HepG2 (cell line): ENCODE measurements around the gene POFUT2. TPM values are rescaled to one million over a fixed set of nuclear protein-coding genes. Genes with fewer than 3 reads are reported as not detected.

Source experiments
- AKNA ChIP-seq: sonication (generic); formaldehyde crosslinking; IDR thresholded peaks from 2 replicates; pipeline ENCODE4 v1.4.0; 2020; ENCODE audit warnings: missing genetic modification reagents, borderline replicate concordance
- HIC2 ChIP-seq: sonication (generic); formaldehyde crosslinking; IDR thresholded peaks from 2 replicates; pipeline ENCODE4 v1.9.0; 2022; ENCODE audit warnings: low read depth, missing genetic modification reagents
- KDM1A ChIP-seq: IDR thresholded peaks from 2 replicates; pipeline ENCODE4 v1.6.1; 2016; ENCODE audit warnings: missing compliant biosample characterization
- LBX2 ChIP-seq: sonication (generic); formaldehyde crosslinking; IDR thresholded peaks from 2 replicates; pipeline ENCODE4 v1.5.0; 2020; ENCODE audit warnings: missing genetic modification reagents, mild to moderate bottlenecking, borderline replicate concordance
- NFE2L1 ChIP-seq: sonication (generic); formaldehyde crosslinking; IDR thresholded peaks from 2 replicates; pipeline ENCODE4 v1.4.0; 2020; ENCODE audit warnings: missing genetic modification reagents, mild to moderate bottlenecking, borderline replicate concordance
- RBM22 ChIP-seq: fragments of 200-400 bp; formaldehyde crosslinking; optimal IDR thresholded peaks from 2 replicates; pipeline ENCODE3; 2017; ENCODE audit warnings: mild to moderate bottlenecking, low read length, moderate library complexity
- SRSF9 ChIP-seq: fragments of 200-400 bp; formaldehyde crosslinking; IDR thresholded peaks from 2 replicates; pipeline ENCODE4 v1.6.1; 2018; ENCODE audit warnings: borderline replicate concordance, mild to moderate bottlenecking, low read depth, low read length; ENCODE audit not compliant: insufficient read depth, poor library complexity, severe bottlenecking
- ZNF12 ChIP-seq: sonication (generic); formaldehyde crosslinking; IDR thresholded peaks from 2 replicates; pipeline ENCODE4 v1.5.0; 2020; ENCODE audit warnings: missing genetic modification reagents
- ZNF253 ChIP-seq: sonication (generic); formaldehyde crosslinking; IDR thresholded peaks from 2 replicates; pipeline ENCODE4 v1.8.0; 2022; ENCODE audit warnings: mild to moderate bottlenecking, missing genetic modification reagents, borderline replicate concordance
- ZNF260 ChIP-seq: sonication (generic); formaldehyde crosslinking; IDR thresholded peaks from 2 replicates; pipeline ENCODE4 v1.4.0; 2020; ENCODE audit warnings: missing genetic modification reagents, low read depth, mild to moderate bottlenecking, borderline replicate concordance
- ZNF280B ChIP-seq: sonication (generic); formaldehyde crosslinking; IDR thresholded peaks from 2 replicates; pipeline ENCODE4 v1.5.0; 2020; ENCODE audit warnings: missing genetic modification reagents, mild to moderate bottlenecking, borderline replicate concordance
- ZNF382 ChIP-seq: sonication (generic); formaldehyde crosslinking; IDR thresholded peaks from 2 replicates; pipeline ENCODE4 v1.5.0; 2020; ENCODE audit warnings: missing genetic modification reagents, mild to moderate bottlenecking, borderline replicate concordance
- ZNF576 ChIP-seq: sonication (generic); formaldehyde crosslinking; IDR thresholded peaks from 2 replicates; pipeline ENCODE4 v1.4.0; 2020; ENCODE audit warnings: mild to moderate bottlenecking, missing genetic modification reagents
- ZNF703 ChIP-seq: sonication (generic); formaldehyde crosslinking; IDR thresholded peaks from 2 replicates; pipeline ENCODE4 v1.5.1; 2020; ENCODE audit warnings: missing genetic modification reagents, mild to moderate bottlenecking, moderate library complexity, borderline replicate concordance
- ZSCAN31 ChIP-seq: sonication (generic); formaldehyde crosslinking; IDR thresholded peaks from 2 replicates; pipeline ENCODE4 v1.5.0; 2020; ENCODE audit warnings: low read depth, mild to moderate bottlenecking, missing genetic modification reagents
- polyA plus RNA-seq, 8 experiments: library from polyadenylated mRNA; depleted of rRNA in 3 of 8; stranded (reverse) in 7 of 8; unstranded in 1 of 8; fragments of >200 nt; fragmentation: Illumina TruSeq in 4 of 8; extraction: Trizol in 4 of 8; gene quantifications; 2 replicates each; pipeline versions ENCODE4 v1.2.1 to v1.2.3, GENCODE V29; 2011 to 2016; ENCODE audit warnings: low read depth in 4 of 8, missing spikeins in 1 of 8, mixed read lengths in 1 of 8; ENCODE audit not compliant: insufficient read depth in 1 of 8
- total RNA-seq, 5 experiments: library from RNA; depleted of rRNA; stranded (reverse); fragments of >200 nt; fragmentation: Illumina TruSeq; extraction: Trizol; gene quantifications; 2 replicates each; pipeline ENCODE4 v1.2.3, GENCODE V29; 2016; ENCODE audit warnings: low read depth in 1 of 5

The POFUT2 gene
- total and polyA plus RNA-seq, 2 of the 13 experiments (the other 11 are each of a cell fraction or from before 2014, with no cell fraction given) = 22.8 to 24.0 TPM

GRCh38 chr21:45318556-45319404, 31.1 kb upstream of the POFUT2 start (continued):
- TF ChIP-seq ZNF576 (CRISPR knock-in tag) = no peak
- no peak for TF ChIP-seq RBM22
- peak; percentile 67; the same call in 1 of the 2 replicates for TF ChIP-seq HIC2
- TF ChIP-seq ZNF253 (CRISPR knock-in tag) = no peak
- TF ChIP-seq SRSF9 = no peak
- TF ChIP-seq ZSCAN31 = no peak
- TF ChIP-seq ZNF260 (CRISPR knock-in tag) = no peak
- no peak for TF ChIP-seq LBX2 (CRISPR knock-in tag)
- TF ChIP-seq AKNA (CRISPR knock-in tag) = no peak
- TF ChIP-seq ZNF703 = no peak
- 0 out of 2 replicates have a peak, but pooled peaks have one; percentile 26 for TF ChIP-seq KDM1A (CRISPR knock-in tag)
- TF ChIP-seq NFE2L1 (CRISPR knock-in tag) = no peak
- no peak for TF ChIP-seq ZNF382 (CRISPR knock-in tag)
- no peak for TF ChIP-seq ZNF12 (CRISPR knock-in tag)
- peak; percentile 17 for TF ChIP-seq ZNF280B (CRISPR knock-in tag)
